ENCODE data around the gene APBA2.

DNA sequence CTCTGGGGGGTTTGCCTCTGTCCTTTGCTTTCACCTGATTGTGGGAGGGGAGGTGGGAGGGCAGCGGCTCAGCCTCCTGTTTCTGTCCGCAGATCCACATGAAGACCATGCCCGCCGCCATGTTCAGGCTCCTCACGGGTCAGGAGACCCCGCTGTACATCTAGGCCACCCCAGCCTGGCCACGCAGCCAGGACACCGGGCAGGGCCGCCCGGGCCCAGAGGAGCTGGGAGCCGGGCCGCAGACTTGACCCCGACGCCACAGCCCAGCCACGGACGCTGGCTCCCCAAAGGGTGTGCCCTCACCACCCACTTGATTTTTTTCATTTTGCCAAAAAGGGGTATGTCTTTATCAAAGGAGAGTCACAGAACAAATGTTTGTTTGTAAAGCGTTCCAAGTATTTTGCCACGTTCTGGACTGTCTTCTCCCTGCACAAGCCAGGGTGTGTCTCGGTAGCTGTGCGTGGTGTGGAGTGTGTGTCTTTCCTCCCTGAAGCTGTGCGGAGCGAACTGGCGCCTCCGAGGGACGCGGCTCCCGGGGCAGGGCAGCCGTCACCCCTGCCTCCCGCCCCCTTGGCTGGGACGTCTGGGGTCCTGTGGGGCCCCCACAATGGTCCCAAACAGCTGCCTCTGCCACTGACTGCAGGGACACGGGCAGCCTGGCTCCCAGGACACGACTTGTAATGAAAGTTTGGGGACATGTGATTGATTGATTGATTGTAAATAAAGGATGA is 231.4 kb downstream of the APBA2 start:
- TF ChIP-seq, protein P1, sequence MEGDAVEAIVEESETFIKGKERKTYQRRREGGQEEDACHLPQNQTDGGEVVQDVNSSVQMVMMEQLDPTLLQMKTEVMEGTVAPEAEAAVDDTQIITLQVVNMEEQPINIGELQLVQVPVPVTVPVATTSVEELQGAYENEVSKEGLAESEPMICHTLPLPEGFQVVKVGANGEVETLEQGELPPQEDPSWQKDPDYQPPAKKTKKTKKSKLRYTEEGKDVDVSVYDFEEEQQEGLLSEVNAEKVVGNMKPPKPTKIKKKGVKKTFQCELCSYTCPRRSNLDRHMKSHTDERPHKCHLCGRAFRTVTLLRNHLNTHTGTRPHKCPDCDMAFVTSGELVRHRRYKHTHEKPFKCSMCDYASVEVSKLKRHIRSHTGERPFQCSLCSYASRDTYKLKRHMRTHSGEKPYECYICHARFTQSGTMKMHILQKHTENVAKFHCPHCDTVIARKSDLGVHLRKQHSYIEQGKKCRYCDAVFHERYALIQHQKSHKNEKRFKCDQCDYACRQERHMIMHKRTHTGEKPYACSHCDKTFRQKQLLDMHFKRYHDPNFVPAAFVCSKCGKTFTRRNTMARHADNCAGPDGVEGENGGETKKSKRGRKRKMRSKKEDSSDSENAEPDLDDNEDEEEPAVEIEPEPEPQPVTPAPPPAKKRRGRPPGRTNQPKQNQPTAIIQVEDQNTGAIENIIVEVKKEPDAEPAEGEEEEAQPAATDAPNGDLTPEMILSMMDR (IDR thresholded peaks at IDR 0.05), result no peak
- TF ChIP-seq POLR2A (IDR thresholded peaks at IDR 0.05) (no peak), POLR2AphosphoS5 (IDR thresholded peaks at IDR 0.05) (no peak), EP300 (IDR thresholded peaks at IDR 0.05; ENCODE audit: low read depth) (no peak)

All from transverse colon (tissue), 4 donors.